Left lobe of liver (tissue), 2 donors: ENCODE results near the gene SLC6A12. TPM values are rescaled to one million over a fixed set of nuclear protein-coding genes. Genes with fewer than 3 reads are reported as not detected.

ENCODE experiments used
- ATAC-seq: fragments of 200-7000 bp; cut with Tn5 transposase; one replicate; pipeline ENCODE4 v1.9.1; 2020; ENCODE audit warnings: mild to moderate bottlenecking, moderate library complexity
- DNase-seq: peaks from one replicate; pipeline ENCODE4 v3.0.0-alpha.2; 2020; ENCODE audit warnings: low spot score
- total RNA-seq: library from RNA; stranded (reverse); gene quantifications from one replicate; pipeline ENCODE4 v1.2.1, GENCODE V29; 2021
- donor health status: DM: no; HTN: no; CAD: no; lungs with moderate emphysema.
- donor health status: DM: no; HTN: yes; CAD: no.

Gene SLC6A12
- total RNA-seq, 1 donor from 2014 or later, result 72.6 TPM

DNA sequence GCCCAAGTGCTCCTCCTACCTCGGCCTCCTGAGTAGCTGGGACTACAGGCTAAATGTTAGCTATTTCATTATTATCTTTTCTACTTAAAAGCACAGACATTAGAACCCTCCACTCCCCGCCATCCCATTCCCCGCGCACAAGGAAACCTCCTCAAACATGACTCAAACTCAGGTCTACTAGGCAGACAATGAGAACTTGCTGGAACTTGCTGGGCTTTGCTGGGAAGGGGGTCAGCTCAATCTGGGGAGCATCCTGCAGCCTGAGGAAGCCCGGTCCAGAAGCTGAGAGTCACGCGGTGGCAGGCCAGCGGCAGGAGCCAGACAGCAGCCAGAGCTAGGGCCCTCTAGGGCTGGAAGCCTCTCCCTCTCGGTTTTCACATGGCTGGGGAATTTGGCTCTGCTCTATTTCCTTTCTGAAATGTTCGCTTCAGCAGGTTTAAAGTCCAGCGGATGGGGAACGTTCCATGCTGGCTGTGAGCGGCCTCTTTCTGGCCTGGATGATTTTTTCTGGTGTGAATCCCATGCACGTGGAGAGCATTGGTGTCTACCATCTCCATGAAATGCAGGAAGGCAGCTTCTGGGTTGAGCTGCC, 68.5 kb downstream of the SLC6A12 start:
- ATAC-seq (peak; percentile 84), DNase-seq (peak; percentile 77)

DNA sequence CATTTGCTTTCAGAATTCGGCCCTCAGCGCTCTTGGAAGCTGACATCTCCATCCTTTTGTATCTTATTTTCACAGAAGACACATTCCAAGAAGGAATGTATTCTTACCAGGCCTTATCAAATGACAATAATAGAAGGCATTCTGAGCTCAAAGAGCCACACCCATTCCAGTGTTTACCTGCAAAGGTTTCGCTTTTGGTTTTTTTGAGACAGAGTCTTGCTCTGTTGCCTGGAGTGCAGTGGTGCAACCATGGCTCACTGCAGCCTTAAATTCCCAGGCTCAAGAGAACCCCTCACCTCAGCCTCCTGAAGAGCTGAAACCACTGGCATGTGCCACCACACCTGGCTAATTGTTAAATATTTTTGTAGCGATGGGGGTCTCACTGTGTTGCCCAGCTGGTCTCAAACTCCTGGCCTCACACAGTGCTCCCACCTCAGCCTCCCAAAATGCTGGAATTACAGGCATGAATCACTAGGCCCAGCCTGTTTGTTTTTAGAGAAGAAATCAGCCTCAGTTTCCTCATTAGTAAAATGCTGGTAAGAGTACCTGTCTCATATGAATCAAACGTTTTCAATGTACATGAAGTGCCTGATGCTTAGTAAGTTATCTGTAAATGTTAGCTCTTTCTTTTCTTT, 69.2 kb downstream of the SLC6A12 start:
- peak; percentile 45 for ATAC-seq
- DNase-seq, result no peak

DNA sequence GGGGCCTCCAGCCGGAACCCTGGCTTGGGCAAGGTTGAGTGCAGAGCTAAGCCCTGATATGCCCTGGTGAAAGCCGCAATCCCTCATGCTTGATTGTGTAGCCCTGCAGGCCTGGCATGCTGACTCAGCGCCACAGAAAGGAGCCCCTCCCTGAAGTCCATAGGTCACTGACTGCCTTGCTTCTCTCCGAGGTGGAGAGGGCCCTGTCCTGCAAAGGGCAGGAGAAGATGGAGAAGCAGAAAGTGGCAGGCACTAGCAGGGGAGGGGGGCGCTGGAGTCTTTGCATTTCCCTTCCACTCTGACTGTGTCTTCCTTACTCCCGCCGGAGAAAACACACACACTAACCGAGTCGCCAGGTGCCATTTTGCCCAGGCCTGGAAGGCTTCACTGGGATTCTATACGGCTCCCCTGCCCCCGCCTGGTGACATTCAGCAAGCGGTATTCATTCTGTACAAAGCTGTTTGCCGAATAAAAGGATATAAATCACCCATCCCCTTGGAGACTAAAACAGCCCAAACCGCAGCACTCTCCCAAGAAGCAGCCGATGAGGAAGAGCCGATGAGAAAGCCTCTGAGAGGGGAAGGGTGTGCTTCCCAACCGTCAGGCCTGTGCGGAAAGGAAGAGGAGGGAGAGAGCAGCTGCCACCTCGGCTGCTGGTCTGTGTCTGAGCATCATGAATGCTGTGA, 69.8 kb downstream of the SLC6A12 start:
- DNase-seq (peak; percentile 71), ATAC-seq (peak; percentile 79)

DNA sequence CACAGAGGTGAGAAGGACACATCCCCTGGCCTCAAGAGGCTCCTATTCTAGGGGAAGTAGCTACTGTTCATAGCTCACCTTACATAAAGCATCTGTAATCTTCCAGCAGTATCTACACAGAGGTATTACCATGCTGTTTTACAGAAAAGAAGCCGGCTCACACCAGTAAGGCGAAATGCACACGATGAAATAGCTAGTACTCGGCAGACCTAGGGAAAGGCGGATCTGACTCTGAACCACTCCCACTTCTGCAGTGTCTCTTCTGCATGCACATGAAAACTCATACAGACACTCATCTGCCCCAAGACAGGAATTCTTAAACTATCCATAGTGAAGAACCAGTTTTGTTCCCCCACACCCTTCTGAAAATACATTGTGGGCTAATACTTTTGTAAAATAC, 73.8 kb downstream of the SLC6A12 start:
- no peak for ATAC-seq

More for the DNA sequence above, 73.8 kb downstream of the SLC6A12 start:
- no peak for DNase-seq

Other genes with a start within 250 kb of the SLC6A12 start
- gene IQSEC3, start 147.4 kb downstream of the SLC6A12 start, total RNA-seq, result 0.70 TPM
- 91.6 TPM for gene SLC6A13, start 48.7 kb upstream of the SLC6A12 start, total RNA-seq
- gene KDM5A, start 175.2 kb upstream of the SLC6A12 start, total RNA-seq, result 25.6 TPM
- gene CCDC77, start 187.5 kb upstream of the SLC6A12 start, total RNA-seq, result 1.2 TPM
- 0.30 TPM for gene B4GALNT3, start 245.8 kb upstream of the SLC6A12 start, total RNA-seq